Glutamatergic neuron (in vitro differentiated cells): ENCODE measurements around the gene DRGX. TPM values are rescaled to one million over a fixed set of nuclear protein-coding genes. Genes with fewer than 3 reads are reported as not detected.
A peak's percentile ranks its signal among the peaks of the same experiment; 100 is the strongest.

Experiments
- DNase-seq: peaks from one replicate; pipeline ENCODE4 v3.0.0; 2022
- H3K27ac Mint-ChIP-seq: one replicate; pipeline ENCODE4 v1.8.0; 2020; ENCODE audit warnings: mild to moderate bottlenecking, mixed read lengths, inconsistent platforms; ENCODE audit not compliant: unreplicated experiment
- H3K27me3 Mint-ChIP-seq: one replicate; pipeline ENCODE4 v1.8.0; 2020; ENCODE audit warnings: mild to moderate bottlenecking, moderate library complexity, mixed read lengths, inconsistent platforms; ENCODE audit not compliant: unreplicated experiment
- H3K36me3 Mint-ChIP-seq: one replicate; pipeline ENCODE4 v1.8.0; 2020; ENCODE audit warnings: mild to moderate bottlenecking, mixed read lengths, inconsistent platforms; ENCODE audit not compliant: unreplicated experiment
- H3K4me1 Mint-ChIP-seq: one replicate; pipeline ENCODE4 v1.8.0; 2020; ENCODE audit warnings: mild to moderate bottlenecking, low read depth, mixed read lengths, inconsistent platforms; ENCODE audit not compliant: unreplicated experiment
- H3K4me3 Mint-ChIP-seq: one replicate; pipeline ENCODE4 v1.8.0; 2020; ENCODE audit warnings: mild to moderate bottlenecking, mixed read lengths, inconsistent platforms; ENCODE audit not compliant: unreplicated experiment
- H3K9me3 Mint-ChIP-seq: one replicate; pipeline ENCODE4 v1.8.0; 2020; ENCODE audit warnings: mild to moderate bottlenecking, moderate library complexity, mixed read lengths, inconsistent platforms; ENCODE audit not compliant: unreplicated experiment
- CTCF ChIP-seq: fragments of 200-600 bp; sonication (generic); IDR thresholded peaks from one replicate; pipeline ENCODE4 v1.5.0; 2021; ENCODE audit not compliant: partially characterized antibody, unreplicated experiment
- total RNA-seq: library from RNA; stranded (reverse); fragmentation: NEBNext Ultra II Directional; extraction: Animal tissue kit (Norgen Biotek cat#: 25700); gene quantifications from one replicate; pipeline ENCODE4 v1.2.1, GENCODE V29; 2021; ENCODE audit not compliant: unreplicated experiment

The DRGX gene
- total RNA-seq, 1 donor from 2014 or later, result 65.2 TPM

GRCh38 chr10:49408519-49409306, 12.8 kb upstream of the DRGX start:
- Mint-ChIP-seq H3K27ac (peak overlapping the region; percentile 82), H3K36me3 (no peaks in the 10 kb centered on the region), H3K4me3 (no peak overlapping the region), H3K9me3 (peaks cover 10% of the 10 kb centered on the region), H3K27me3 (peaks cover 15% of the 10 kb centered on the region), H3K4me1 (peaks cover 32% of the 10 kb centered on the region)
- DNase-seq, result no peak
- peak; percentile 23 for TF ChIP-seq CTCF

GRCh38 chr10:49407552-49408137, 11.8 kb upstream of the DRGX start:
- peaks cover 10% of the 10 kb centered on the region for H3K9me3 Mint-ChIP-seq
- no peaks in the 10 kb centered on the region for H3K36me3 Mint-ChIP-seq
- peaks cover 32% of the 10 kb centered on the region for H3K4me1 Mint-ChIP-seq
- DNase-seq, result peak; percentile 91
- peak overlapping the region; percentile 60 for H3K4me3 Mint-ChIP-seq
- TF ChIP-seq CTCF, result peak; percentile 75
- H3K27ac Mint-ChIP-seq, result peak overlapping the region; percentile 36
- peaks cover 20% of the 10 kb centered on the region for H3K27me3 Mint-ChIP-seq

GRCh38 chr10:49407151-49407550, 11.3 kb upstream of the DRGX start:
- no peak for TF ChIP-seq CTCF
- no peaks in the 10 kb centered on the region for H3K36me3 Mint-ChIP-seq
- H3K9me3 Mint-ChIP-seq, result peaks cover 9% of the 10 kb centered on the region
- peaks cover 32% of the 10 kb centered on the region for H3K4me1 Mint-ChIP-seq
- peaks cover 18% of the 10 kb centered on the region for H3K27me3 Mint-ChIP-seq
- H3K4me3 Mint-ChIP-seq, result peak overlapping the region; percentile 11
- peak overlapping the region; percentile 36 for H3K27ac Mint-ChIP-seq
- DNase-seq, result peak; percentile 69

- Mint-ChIP-seq H3K27me3 (peaks cover 15% of the 10 kb centered on the region), H3K9me3 (peaks cover 10% of the 10 kb centered on the region), H3K36me3 (peaks cover 8% of the 10 kb centered on the region), H3K27ac (no peak overlapping the region), H3K4me1 (peaks cover 30% of the 10 kb centered on the region), H3K4me3 (no peak overlapping the region)
- no peak for TF ChIP-seq CTCF
- no peak for DNase-seq
These were observed 8.5 kb upstream of the DRGX start for GRCh38 chr10:49404321-49404878.

- Mint-ChIP-seq H3K9me3 (peaks cover 11% of the 10 kb centered on the region), H3K4me1 (peaks cover 34% of the 10 kb centered on the region), H3K4me3 (no peak overlapping the region), H3K27me3 (peaks cover 17% of the 10 kb centered on the region), H3K27ac (no peak overlapping the region), H3K36me3 (peaks cover 8% of the 10 kb centered on the region)
- DNase-seq, result no peak
- no peak for TF ChIP-seq CTCF
These were observed 7.5 kb upstream of the DRGX start for GRCh38 chr10:49403363-49403762.
